Lower lobe of right lung (tissue), 2 donors: ENCODE data around the gene AGAP2. TPM values are rescaled to one million over a fixed set of nuclear protein-coding genes. Genes with fewer than 3 reads are reported as not detected.

ENCODE experiments used
- ATAC-seq, 2 donors: fragments of 200-7000 bp; cut with Tn5 transposase; one replicate each; pipeline ENCODE4 v1.9.1; 2020 to 2022; ENCODE audit warnings: mild to moderate bottlenecking in 2 of 2, moderate library complexity in 2 of 2
- DNase-seq: peaks from one replicate; pipeline ENCODE4 v3.0.0-alpha.2; 2020
- H3K27ac ChIP-seq: fragments of 200-600 bp; one replicate; pipeline ENCODE4 v1.8.0; 2022
- H3K27me3 ChIP-seq: fragments of 200-600 bp; one replicate; pipeline ENCODE4 v1.8.0; 2022; ENCODE audit warnings: low read depth
- H3K36me3 ChIP-seq: fragments of 200-600 bp; one replicate; pipeline ENCODE4 v1.8.0; 2022; ENCODE audit warnings: mild to moderate bottlenecking
- H3K4me1 ChIP-seq: fragments of 200-600 bp; one replicate; pipeline ENCODE4 v1.8.0; 2022
- H3K4me3 ChIP-seq: fragments of 200-600 bp; one replicate; pipeline ENCODE4 v1.8.0; 2022; ENCODE audit warnings: mild to moderate bottlenecking
- H3K9me3 ChIP-seq: fragments of 200-600 bp; one replicate; pipeline ENCODE4 v1.8.0; 2022
- intact Hi-C: fragments of 100-400 bp; cut with DNase I; formaldehyde crosslinking; loops from one replicate; pipeline ENCODE4 v1.11.0; 2022
- total RNA-seq: library from RNA; stranded (reverse); fragmentation: NEBNext Ultra II Directional; extraction: Animal tissue kit (Norgen Biotek cat#: 25700); gene quantifications from one replicate; pipeline ENCODE4 v1.2.1, GENCODE V29; 2021
- TF ChIP-seq, protein P1 (sequence below): fragments of 200-600 bp; IDR thresholded peaks from one replicate; pipeline ENCODE4 v1.8.0; 2022; ENCODE audit warnings: antibody characterized with exemption, mild to moderate bottlenecking
- donor health status: DM: no; HTN: yes; CAD: no; lungs with severe emphysema.

Gene AGAP2
- total RNA-seq, 1 donor from 2014 or later, result 5.7 TPM

- peaks cover 9% of the 10 kb centered on the region for H3K36me3 ChIP-seq
- TF ChIP-seq, protein P1, sequence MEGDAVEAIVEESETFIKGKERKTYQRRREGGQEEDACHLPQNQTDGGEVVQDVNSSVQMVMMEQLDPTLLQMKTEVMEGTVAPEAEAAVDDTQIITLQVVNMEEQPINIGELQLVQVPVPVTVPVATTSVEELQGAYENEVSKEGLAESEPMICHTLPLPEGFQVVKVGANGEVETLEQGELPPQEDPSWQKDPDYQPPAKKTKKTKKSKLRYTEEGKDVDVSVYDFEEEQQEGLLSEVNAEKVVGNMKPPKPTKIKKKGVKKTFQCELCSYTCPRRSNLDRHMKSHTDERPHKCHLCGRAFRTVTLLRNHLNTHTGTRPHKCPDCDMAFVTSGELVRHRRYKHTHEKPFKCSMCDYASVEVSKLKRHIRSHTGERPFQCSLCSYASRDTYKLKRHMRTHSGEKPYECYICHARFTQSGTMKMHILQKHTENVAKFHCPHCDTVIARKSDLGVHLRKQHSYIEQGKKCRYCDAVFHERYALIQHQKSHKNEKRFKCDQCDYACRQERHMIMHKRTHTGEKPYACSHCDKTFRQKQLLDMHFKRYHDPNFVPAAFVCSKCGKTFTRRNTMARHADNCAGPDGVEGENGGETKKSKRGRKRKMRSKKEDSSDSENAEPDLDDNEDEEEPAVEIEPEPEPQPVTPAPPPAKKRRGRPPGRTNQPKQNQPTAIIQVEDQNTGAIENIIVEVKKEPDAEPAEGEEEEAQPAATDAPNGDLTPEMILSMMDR, result no peak
- ATAC-seq (no peak), DNase-seq (no peak)
- peaks cover 31% of the 10 kb centered on the region for H3K4me1 ChIP-seq
- intact Hi-C loops, result no loop called here
- H3K4me3 ChIP-seq, result no peak overlapping the region
- H3K27ac ChIP-seq, result no peak overlapping the region
- H3K27me3 ChIP-seq, result peaks cover 35% of the 10 kb centered on the region
- no peaks in the 10 kb centered on the region for H3K9me3 ChIP-seq
Measured at GRCh38 chr12:57763881-57764661, 25.5 kb upstream of the AGAP2 start.

GRCh38 chr12:57762463-57762862 lies 23.9 kb upstream of the AGAP2 start:
- Histone ChIP-seq H3K27ac (no peak overlapping the region), H3K9me3 (no peaks in the 10 kb centered on the region), H3K4me1 (peaks cover 31% of the 10 kb centered on the region), H3K27me3 (peaks cover 35% of the 10 kb centered on the region), H3K36me3 (peaks cover 19% of the 10 kb centered on the region), H3K4me3 (no peak overlapping the region)
- ATAC-seq, result no peak
- intact Hi-C loops, result no loop called here
- no peak for DNase-seq
- TF ChIP-seq, protein P1, result no peak

GRCh38 chr12:57761391-57761998 lies 23.0 kb upstream of the AGAP2 start:
- DNase-seq (no peak), ATAC-seq (no peak)
- Histone ChIP-seq H3K4me3 (no peak overlapping the region), H3K4me1 (peaks cover 27% of the 10 kb centered on the region), H3K9me3 (no peaks in the 10 kb centered on the region), H3K36me3 (peaks cover 22% of the 10 kb centered on the region), H3K27ac (no peak overlapping the region), H3K27me3 (peaks cover 31% of the 10 kb centered on the region)
- TF ChIP-seq, protein P1, result no peak
- intact Hi-C loops, result no loop called here

DNA sequence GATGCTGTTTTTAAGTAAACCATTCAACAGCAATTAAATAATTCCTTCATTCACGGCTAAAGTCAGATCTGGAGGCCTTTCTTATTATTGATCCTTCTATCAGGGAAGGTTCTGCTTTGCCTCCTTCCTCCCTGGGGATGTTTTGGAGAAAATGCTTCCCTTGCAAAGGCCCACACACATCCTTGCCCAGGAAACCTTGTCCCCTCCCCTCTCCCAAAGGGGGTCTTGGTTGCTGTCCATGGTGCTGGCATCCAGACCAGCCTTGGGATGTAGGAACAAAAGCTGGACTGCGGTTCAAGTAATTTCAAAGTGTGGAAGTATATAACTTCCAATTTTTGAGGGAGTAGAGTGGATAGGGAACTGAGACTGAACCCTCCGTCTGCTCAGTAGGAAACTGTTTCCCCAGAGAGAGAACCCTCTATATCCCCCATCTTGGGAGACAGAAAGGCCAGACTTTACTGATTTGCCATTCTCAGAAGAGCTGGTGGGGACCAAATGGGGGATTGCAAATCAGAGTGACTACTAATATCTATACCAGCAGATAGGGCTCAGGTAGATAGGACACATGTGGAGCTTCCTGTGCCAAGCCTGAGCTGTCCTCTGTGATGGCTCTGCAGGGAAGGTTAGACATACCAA lies 21.9 kb upstream of the AGAP2 start:
- Histone ChIP-seq H3K36me3 (peaks cover 22% of the 10 kb centered on the region), H3K27ac (no peak overlapping the region), H3K4me3 (no peak overlapping the region), H3K27me3 (peaks cover 23% of the 10 kb centered on the region), H3K9me3 (no peaks in the 10 kb centered on the region), H3K4me1 (peaks cover 23% of the 10 kb centered on the region)
- TF ChIP-seq, protein P1, result no peak
- intact Hi-C loops, result no loop called here
- DNase-seq (no peak), ATAC-seq (no peak)

DNA sequence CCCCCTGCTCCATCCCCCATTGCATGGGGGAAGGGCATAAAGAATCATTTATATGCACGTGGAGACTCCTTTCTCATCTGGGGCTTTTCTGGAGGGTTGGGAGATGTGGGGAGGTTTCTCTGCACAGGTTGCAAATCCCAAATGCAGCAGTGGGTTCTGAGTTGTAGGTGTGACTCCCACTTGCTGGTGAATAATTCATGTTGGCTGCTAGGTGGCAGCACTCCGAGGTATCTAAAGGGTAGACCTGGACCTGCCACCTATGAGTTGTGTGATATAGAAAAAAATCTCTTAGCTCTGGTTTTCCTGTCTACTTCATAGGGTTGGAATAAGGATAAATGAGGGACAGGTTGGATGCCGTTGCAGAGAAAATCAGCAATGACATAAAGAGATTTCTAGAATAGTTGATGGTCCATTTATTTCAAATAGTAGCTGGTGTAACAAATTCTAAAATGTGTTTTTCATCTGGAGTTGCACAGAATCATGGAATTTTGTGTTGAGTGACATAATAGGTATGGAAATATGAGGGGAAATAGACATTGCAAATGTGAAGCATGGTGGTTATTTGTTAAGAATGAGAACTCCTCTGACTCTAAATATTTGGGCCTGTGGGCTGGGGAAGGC lies 20.9 kb upstream of the AGAP2 start:
- Histone ChIP-seq H3K27ac (no peak overlapping the region), H3K4me3 (no peak overlapping the region), H3K27me3 (peaks cover 13% of the 10 kb centered on the region), H3K4me1 (peaks cover 16% of the 10 kb centered on the region), H3K9me3 (no peaks in the 10 kb centered on the region), H3K36me3 (peaks cover 22% of the 10 kb centered on the region)
- ATAC-seq (no peak), DNase-seq (no peak)
- TF ChIP-seq, protein P1, result peak; percentile 31
- intact Hi-C loops, result no loop called here
